IPS-20b (cell line): ENCODE data around the gene SUPT20H.

Source experiments
- H3K27ac ChIP-seq: one replicate; pipeline ENCODE4 v1.5.1; 2013; ENCODE audit warnings: low read length
- H3K27me3 ChIP-seq: 2 replicates; pipeline ENCODE4 v1.6.1; 2013; ENCODE audit warnings: mild to moderate bottlenecking, low read length, inconsistent platforms; ENCODE audit not compliant: insufficient read depth
- H3K36me3 ChIP-seq: 2 replicates; pipeline ENCODE4 v1.6.1; 2013; ENCODE audit warnings: low read depth, mild to moderate bottlenecking, inconsistent platforms, low read length, moderate library complexity; ENCODE audit not compliant: insufficient read depth
- H3K4me1 ChIP-seq: 2 replicates; pipeline ENCODE4 v1.6.1; 2013; ENCODE audit warnings: mild to moderate bottlenecking, control low read depth, inconsistent platforms, low read length, moderate library complexity; ENCODE audit not compliant: insufficient read depth
- H3K4me3 ChIP-seq: 2 replicates; pipeline ENCODE4 v1.5.1; 2013; ENCODE audit warnings: mild to moderate bottlenecking, low read length, inconsistent platforms
- H3K9ac ChIP-seq: 2 replicates; pipeline ENCODE4 v1.6.1; 2013; ENCODE audit warnings: low read depth, mild to moderate bottlenecking, inconsistent platforms, low read length, moderate library complexity
- H3K9me3 ChIP-seq: 2 replicates; pipeline ENCODE4 v1.6.1; 2013; ENCODE audit warnings: mild to moderate bottlenecking, low read depth, low read length, inconsistent platforms; ENCODE audit not compliant: insufficient read depth

Gene SUPT20H

DNA sequence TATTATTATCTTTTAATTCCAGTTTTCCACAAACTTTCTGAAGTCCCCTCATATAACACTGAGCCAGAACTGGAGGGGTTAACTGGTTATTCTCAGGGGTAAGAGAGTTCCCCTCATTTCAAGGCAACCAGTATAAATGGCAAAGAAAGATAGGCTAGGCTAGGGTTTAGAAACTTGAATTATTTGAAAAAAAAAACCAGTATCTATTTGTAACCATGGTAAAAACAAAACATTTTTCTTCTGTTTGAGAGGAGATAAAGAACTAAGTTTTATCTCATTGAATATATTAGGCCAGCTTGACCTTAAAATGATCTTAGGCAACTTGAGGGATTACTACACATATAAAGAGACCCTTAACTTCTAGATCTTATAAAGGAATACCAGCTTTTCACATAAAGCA is 19.6 kb downstream of the SUPT20H start:
- Histone ChIP-seq H3K36me3 (peaks cover 100% of the 10 kb centered on the region), H3K9me3 (no peaks in the 10 kb centered on the region), H3K4me1 (no peaks in the 10 kb centered on the region), H3K4me3 (no peak overlapping the region), H3K27me3 (no peaks in the 10 kb centered on the region), H3K27ac (no peak overlapping the region), H3K9ac (no peak overlapping the region)

GRCh38 chr13:37037241-37037640 is 22.2 kb downstream of the SUPT20H start:
- peaks cover 100% of the 10 kb centered on the region for H3K36me3 ChIP-seq
- no peak overlapping the region for H3K4me3 ChIP-seq
- H3K9me3 ChIP-seq, result no peaks in the 10 kb centered on the region
- H3K9ac ChIP-seq, result no peak overlapping the region
- no peak overlapping the region for H3K27ac ChIP-seq
- H3K27me3 ChIP-seq, result no peaks in the 10 kb centered on the region
- H3K4me1 ChIP-seq, result no peaks in the 10 kb centered on the region

DNA sequence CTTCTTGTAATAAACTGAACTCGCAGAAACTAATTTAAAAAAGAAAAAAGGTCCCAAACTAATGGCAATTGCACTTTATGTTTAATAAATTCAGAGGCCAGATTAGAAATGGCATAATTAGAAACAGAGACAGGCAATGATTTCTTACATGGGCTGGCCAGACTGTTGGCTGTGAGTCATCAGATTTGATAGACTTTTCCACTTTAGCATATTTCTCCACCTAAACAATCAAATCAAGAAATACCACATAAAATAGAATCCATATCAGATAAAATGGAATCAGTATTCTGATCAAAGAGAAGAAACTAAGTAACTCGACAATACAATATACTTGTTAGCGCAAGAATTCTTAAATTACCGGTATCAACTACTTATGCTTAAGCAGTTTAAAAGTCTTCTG is 29.9 kb downstream of the SUPT20H start:
- H3K9me3 ChIP-seq, result no peaks in the 10 kb centered on the region
- no peak overlapping the region for H3K27ac ChIP-seq
- H3K36me3 ChIP-seq, result peaks cover 99% of the 10 kb centered on the region

GRCh38 chr13:37027639-37028038 is 31.8 kb downstream of the SUPT20H start:
- H3K36me3 ChIP-seq, result peaks cover 99% of the 10 kb centered on the region

More for the DNA sequence above, 29.9 kb downstream of the SUPT20H start:
- Histone ChIP-seq H3K4me3 (no peak overlapping the region), H3K4me1 (no peaks in the 10 kb centered on the region), H3K27me3 (no peaks in the 10 kb centered on the region), H3K9ac (no peak overlapping the region)

GRCh38 chr13:37026771-37027170 is 32.7 kb downstream of the SUPT20H start:
- H3K4me3 ChIP-seq, result no peak overlapping the region
- H3K27ac ChIP-seq, result no peak overlapping the region
- no peak overlapping the region for H3K9ac ChIP-seq
- no peaks in the 10 kb centered on the region for H3K4me1 ChIP-seq
- H3K36me3 ChIP-seq, result peaks cover 99% of the 10 kb centered on the region
- H3K9me3 ChIP-seq, result no peaks in the 10 kb centered on the region
- no peaks in the 10 kb centered on the region for H3K27me3 ChIP-seq

More at GRCh38 chr13:37027639-37028038, 31.8 kb downstream of the SUPT20H start:
- Histone ChIP-seq H3K9ac (no peak overlapping the region), H3K27me3 (no peaks in the 10 kb centered on the region), H3K4me3 (no peak overlapping the region), H3K27ac (no peak overlapping the region), H3K9me3 (no peaks in the 10 kb centered on the region), H3K4me1 (no peaks in the 10 kb centered on the region)

DNA sequence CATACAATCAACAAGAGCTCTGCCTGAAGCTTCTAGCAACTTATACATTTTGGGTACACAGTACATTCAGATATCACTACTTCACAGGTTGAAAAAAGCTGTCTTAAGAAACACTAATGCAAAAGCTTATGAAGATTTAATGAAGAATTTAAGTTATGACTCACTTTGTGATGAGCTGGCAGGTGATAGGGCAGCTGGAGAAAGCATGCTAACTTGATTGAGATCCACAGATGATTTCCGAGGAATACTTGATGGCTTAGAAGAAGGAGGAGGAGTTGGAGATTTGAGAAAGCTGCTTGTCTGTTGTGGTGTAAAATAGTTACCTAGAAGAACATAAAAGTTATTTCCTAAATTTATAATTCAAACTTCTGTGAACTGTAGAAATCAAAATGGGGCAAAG is 35.6 kb downstream of the SUPT20H start:
- no peaks in the 10 kb centered on the region for H3K9me3 ChIP-seq
- no peaks in the 10 kb centered on the region for H3K27me3 ChIP-seq
- no peaks in the 10 kb centered on the region for H3K4me1 ChIP-seq
- H3K36me3 ChIP-seq, result peaks cover 100% of the 10 kb centered on the region
- H3K27ac ChIP-seq, result no peak overlapping the region
- H3K9ac ChIP-seq, result no peak overlapping the region
- H3K4me3 ChIP-seq, result no peak overlapping the region

- H3K36me3 ChIP-seq, result peaks cover 100% of the 10 kb centered on the region
- H3K4me3 ChIP-seq, result no peak overlapping the region
- H3K9me3 ChIP-seq, result no peaks in the 10 kb centered on the region
- no peaks in the 10 kb centered on the region for H3K4me1 ChIP-seq
- H3K27me3 ChIP-seq, result no peaks in the 10 kb centered on the region
- H3K27ac ChIP-seq, result no peak overlapping the region
- H3K9ac ChIP-seq, result no peak overlapping the region
Observed at GRCh38 chr13:37014609-37015008, 44.9 kb downstream of the SUPT20H start.

DNA sequence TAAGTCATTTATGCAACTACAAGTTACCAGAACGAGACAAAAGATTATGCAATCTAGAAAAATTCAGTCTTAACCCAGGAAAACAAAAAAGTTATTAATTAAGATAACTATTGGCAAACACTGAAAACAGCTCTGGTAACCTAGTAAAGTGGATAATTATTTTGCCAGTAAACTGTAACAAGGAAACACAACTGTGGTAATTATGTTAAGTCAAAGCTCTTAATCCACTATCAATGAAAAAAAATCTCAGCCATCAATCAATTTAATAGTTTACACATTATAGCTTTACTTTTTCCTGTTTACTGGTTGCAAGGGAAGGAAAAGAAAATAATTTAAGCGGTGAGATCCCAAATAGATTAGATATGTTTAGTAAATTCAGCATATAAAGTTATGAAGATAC is 47.7 kb downstream of the SUPT20H start:
- Histone ChIP-seq H3K4me1 (peaks cover 4% of the 10 kb centered on the region; the same call in 1 of the 2 replicates), H3K4me3 (no peak overlapping the region), H3K36me3 (peaks cover 100% of the 10 kb centered on the region), H3K27ac (no peak overlapping the region), H3K9me3 (no peaks in the 10 kb centered on the region), H3K9ac (no peak overlapping the region), H3K27me3 (no peaks in the 10 kb centered on the region)

DNA sequence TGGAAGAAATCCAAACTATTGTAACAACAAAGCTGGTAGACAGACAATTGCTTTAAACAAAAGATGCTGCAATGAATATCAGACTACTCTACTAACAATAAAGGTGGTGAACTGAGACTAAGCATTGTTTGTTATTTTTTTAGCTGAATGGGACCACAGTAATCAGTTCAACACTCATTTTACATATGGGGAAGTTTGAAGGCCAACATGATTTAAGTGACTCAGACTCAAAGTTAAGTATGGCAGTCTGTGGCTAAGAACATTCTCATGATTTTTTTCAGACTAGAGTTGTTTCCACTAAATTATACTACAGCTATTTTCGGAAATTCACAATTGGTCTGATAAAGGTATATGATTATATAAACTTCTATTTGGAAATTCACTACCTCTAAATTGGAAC is 48.5 kb downstream of the SUPT20H start:
- Histone ChIP-seq H3K9me3 (no peaks in the 10 kb centered on the region), H3K9ac (no peak overlapping the region), H3K27ac (no peak overlapping the region), H3K4me3 (no peak overlapping the region), H3K4me1 (peaks cover 4% of the 10 kb centered on the region; the same call in 1 of the 2 replicates), H3K36me3 (peaks cover 100% of the 10 kb centered on the region), H3K27me3 (no peaks in the 10 kb centered on the region)

GRCh38 chr13:37010424-37010823 is 49.1 kb downstream of the SUPT20H start:
- Histone ChIP-seq H3K4me1 (peaks cover 4% of the 10 kb centered on the region; the same call in 1 of the 2 replicates), H3K4me3 (no peak overlapping the region), H3K36me3 (peaks cover 100% of the 10 kb centered on the region), H3K9ac (no peak overlapping the region), H3K27ac (no peak overlapping the region), H3K9me3 (no peaks in the 10 kb centered on the region), H3K27me3 (no peaks in the 10 kb centered on the region)

GRCh38 chr13:37009692-37010091 is 49.8 kb downstream of the SUPT20H start:
- no peak overlapping the region for H3K4me3 ChIP-seq
- no peak overlapping the region for H3K27ac ChIP-seq
- H3K36me3 ChIP-seq, result peaks cover 100% of the 10 kb centered on the region
- no peak overlapping the region for H3K9ac ChIP-seq
- H3K27me3 ChIP-seq, result no peaks in the 10 kb centered on the region
- peaks cover 4% of the 10 kb centered on the region; the same call in 1 of the 2 replicates for H3K4me1 ChIP-seq
- no peaks in the 10 kb centered on the region for H3K9me3 ChIP-seq

- peaks cover 47% of the 10 kb centered on the region for H3K36me3 ChIP-seq
- H3K9ac ChIP-seq, result peak overlapping the region; percentile 100; the same call in 1 of the 2 replicates
- peaks cover 12% of the 10 kb centered on the region; the same call in 1 of the 2 replicates for H3K4me1 ChIP-seq
- no peaks in the 10 kb centered on the region for H3K9me3 ChIP-seq
- H3K27me3 ChIP-seq, result no peaks in the 10 kb centered on the region
- H3K27ac ChIP-seq, result no peak overlapping the region
- H3K4me3 ChIP-seq, result peak overlapping the region; percentile 99
Observed at GRCh38 chr13:37001921-37002250, 57.6 kb downstream of the SUPT20H start.
